Measurements from ENCODE around the gene MSS51. TPM values are rescaled to one million over a fixed set of nuclear protein-coding genes. Genes with fewer than 3 reads are reported as not detected.

The MSS51 gene
- total RNA-seq, 1 experiment from 2014 or later, result 3.2 TPM

GRCh38 chr10:73405556-73405955 lies 27.8 kb downstream of the MSS51 start:
- BruUV-seq (replicated peaks), result no TSS peak
- Histone ChIP-seq H3K4me1 (ENCODE audit: insufficient read depth, low read length) (peaks cover 28% of the 10 kb centered on the region), H3K9ac (ENCODE audit: low read length) (no peak overlapping the region), H3K4me2 (ENCODE audit: low read length) (no peak overlapping the region), H3K9me2 (replicated peaks; ENCODE audit: low read length) (no peaks in the 10 kb centered on the region), H3K79me2 (ENCODE audit: low read length) (peaks cover 100% of the 10 kb centered on the region), H3K36me3 (ENCODE audit: low read depth, low read length) (peaks cover 40% of the 10 kb centered on the region), H3K27ac (ENCODE audit: low read length) (no peak overlapping the region), H3F3A (ENCODE audit: low read length, unreplicated experiment) (no peaks in the 10 kb centered on the region), H3K4me3 (ENCODE audit: low read length) (no peak overlapping the region), H2AFZ (ENCODE audit: low read length) (no peak overlapping the region), H4K20me1 (ENCODE audit: low read length) (peaks cover 89% of the 10 kb centered on the region), H3K9me3 (ENCODE audit: low read length) (no peaks in the 10 kb centered on the region), H3K27me3 (ENCODE audit: low read length) (no peaks in the 10 kb centered on the region)
- TF ChIP-seq CTCF (conservative IDR thresholded peaks at IDR 0.05; ENCODE audit: low read depth, low read length), result no peak
- no peak for TF ChIP-seq EZH2 (IDR thresholded peaks at IDR 0.05; ENCODE audit: low read length, unreplicated experiment)
- no peak for TF ChIP-seq EZH2phosphoT487 (IDR thresholded peaks at IDR 0.05; ENCODE audit: borderline replicate concordance, low read length)
- ChIA-PET CTCF (no interaction called here), POLR2A (ENCODE audit: unreplicated experiment) (no interaction called here)
- DNase-seq (no peak), ATAC-seq (no peak)
- intact Hi-C loops (cut with micrococcal nuclease), result no loop called here

GRCh38 chr10:73404690-73405089 lies 28.7 kb downstream of the MSS51 start:
- Histone ChIP-seq H3K9me3 (ENCODE audit: low read length) (no peaks in the 10 kb centered on the region), H3K4me1 (ENCODE audit: insufficient read depth, low read length) (peaks cover 21% of the 10 kb centered on the region), H4K20me1 (ENCODE audit: low read length) (peaks cover 88% of the 10 kb centered on the region), H3K4me2 (ENCODE audit: low read length) (no peak overlapping the region), H3K79me2 (ENCODE audit: low read length) (peaks cover 100% of the 10 kb centered on the region), H2AFZ (ENCODE audit: low read length) (no peak overlapping the region), H3K9me2 (replicated peaks; ENCODE audit: low read length) (no peaks in the 10 kb centered on the region), H3K27me3 (ENCODE audit: low read length) (no peaks in the 10 kb centered on the region), H3K9ac (ENCODE audit: low read length) (no peak overlapping the region), H3K36me3 (ENCODE audit: low read depth, low read length) (peaks cover 44% of the 10 kb centered on the region), H3K27ac (ENCODE audit: low read length) (no peak overlapping the region), H3F3A (ENCODE audit: low read length, unreplicated experiment) (no peaks in the 10 kb centered on the region), H3K4me3 (ENCODE audit: low read length) (no peak overlapping the region)
- POLR2A ChIA-PET (ENCODE audit: unreplicated experiment), result no interaction called here
- TF ChIP-seq CTCF (conservative IDR thresholded peaks at IDR 0.05; ENCODE audit: low read depth, low read length) (no peak), EZH2phosphoT487 (IDR thresholded peaks at IDR 0.05; ENCODE audit: borderline replicate concordance, low read length) (no peak), EZH2 (IDR thresholded peaks at IDR 0.05; ENCODE audit: low read length, unreplicated experiment) (no peak)
- BruUV-seq (replicated peaks), result no TSS peak
- DNase-seq, result no peak
- CTCF ChIA-PET, result no interaction called here
- intact Hi-C loops (cut with micrococcal nuclease), result no loop called here
- no peak for ATAC-seq

- Histone ChIP-seq H3K36me3 (ENCODE audit: low read depth, low read length) (peaks cover 57% of the 10 kb centered on the region), H3K9me3 (ENCODE audit: low read length) (no peaks in the 10 kb centered on the region), H3K4me2 (ENCODE audit: low read length) (no peak overlapping the region), H3K27me3 (ENCODE audit: low read length) (no peaks in the 10 kb centered on the region), H3K4me1 (ENCODE audit: insufficient read depth, low read length) (no peaks in the 10 kb centered on the region), H3K4me3 (ENCODE audit: low read length) (no peak overlapping the region), H3K9ac (ENCODE audit: low read length) (no peak overlapping the region), H3F3A (ENCODE audit: low read length, unreplicated experiment) (peaks cover 9% of the 10 kb centered on the region), H3K79me2 (ENCODE audit: low read length) (peaks cover 97% of the 10 kb centered on the region), H3K27ac (ENCODE audit: low read length) (no peak overlapping the region), H4K20me1 (ENCODE audit: low read length) (peaks cover 78% of the 10 kb centered on the region), H2AFZ (ENCODE audit: low read length) (no peak overlapping the region), H3K9me2 (replicated peaks; ENCODE audit: low read length) (no peaks in the 10 kb centered on the region)
- POLR2A ChIA-PET (ENCODE audit: unreplicated experiment), result no interaction called here
- ATAC-seq (no peak), DNase-seq (no peak)
- no peak for TF ChIP-seq CTCF (conservative IDR thresholded peaks at IDR 0.05; ENCODE audit: low read depth, low read length)
- TF ChIP-seq EZH2phosphoT487 (IDR thresholded peaks at IDR 0.05; ENCODE audit: borderline replicate concordance, low read length), result no peak
- TF ChIP-seq EZH2 (IDR thresholded peaks at IDR 0.05; ENCODE audit: low read length, unreplicated experiment), result no peak
- no TSS peak for BruUV-seq (replicated peaks)
- intact Hi-C loops (cut with micrococcal nuclease), result no loop called here
- CTCF ChIA-PET, result interaction anchor here (0.6 kb wide), 1 partner anchor 157 kb away, joined by 8 read pairs; no protein-coding TSS in a partner anchor
Observed at GRCh38 chr10:73401636-73402035, 31.7 kb downstream of the MSS51 start.

Data from PC-3 (cell line).